Left ventricle myocardium inferior (tissue), 1 donor: Measurements from ENCODE around the gene NMRK2. TPM values are rescaled to one million over a fixed set of nuclear protein-coding genes. Genes with fewer than 3 reads are reported as not detected.

Experiments
- DNase-seq: peaks from one replicate; pipeline ENCODE4 v3.0.0-alpha.2; 2020
- H3K27ac ChIP-seq: fragments of 200-600 bp; replicated peaks from 2 replicates; pipeline ENCODE4 v1.8.0; 2021
- H3K27me3 ChIP-seq: fragments of 200-600 bp; 2 replicates; pipeline ENCODE4 v1.8.0; 2021; ENCODE audit warnings: low read depth
- H3K36me3 ChIP-seq: fragments of 200-600 bp; 2 replicates; pipeline ENCODE4 v1.8.0; 2021
- H3K4me1 ChIP-seq: fragments of 200-600 bp; 2 replicates; pipeline ENCODE4 v1.8.0; 2021
- H3K4me3 ChIP-seq: fragments of 200-600 bp; 2 replicates; pipeline ENCODE4 v1.8.0; 2021; ENCODE audit warnings: mild to moderate bottlenecking, moderate library complexity
- H3K9me3 ChIP-seq: fragments of 200-600 bp; replicated peaks from 2 replicates; pipeline ENCODE4 v1.8.0; 2021
- CTCF ChIP-seq: fragments of 200-600 bp; IDR thresholded peaks from 2 replicates; pipeline ENCODE4 v1.8.0; 2021; ENCODE audit warnings: antibody characterized with exemption, mild to moderate bottlenecking, borderline replicate concordance
- intact Hi-C: fragments of 100-400 bp; cut with micrococcal nuclease; formaldehyde crosslinking; loops from one replicate; pipeline ENCODE4 v1.11.0; 2022
- total RNA-seq: library from RNA; stranded (reverse); fragmentation: NEBNext Ultra II Directional; extraction: Animal tissue kit (Norgen Biotek cat#: 25700); gene quantifications from one replicate; pipeline ENCODE4 v1.2.1, GENCODE V29; 2021
- donor health status: DM: no; HTN: yes; CAD: no; lungs with severe emphysema.

Gene NMRK2
- total RNA-seq, 1 donor from 2014 or later, result 458 TPM

- Histone ChIP-seq H3K27me3 (no peaks in the 10 kb centered on the region), H3K9me3 (no peaks in the 10 kb centered on the region), H3K4me1 (peaks cover 70% of the 10 kb centered on the region), H3K36me3 (peaks cover 44% of the 10 kb centered on the region), H3K27ac (peak within 1 kb of the TSS; percentile 93), H3K4me3 (peak within 1 kb of the TSS; percentile 88)
- peak; percentile 90 for DNase-seq
- no peak for TF ChIP-seq CTCF
- intact Hi-C loops, result loop anchor here (10.0 kb wide), 1 partner anchor 150 kb away; no protein-coding TSS in a partner anchor
Measured at GRCh38 chr19:3984908-3985642, 52.2 kb downstream of the NMRK2 start, which contains the start of gene EEF2. EEF2 (minus strand) TSS chr19:3985463; CDS start chr19:3985380, 83 bp downstream.

- TF ChIP-seq CTCF, result no peak
- peak overlapping the region; percentile 88 for H3K4me3 ChIP-seq
- peaks cover 38% of the 10 kb centered on the region for H3K36me3 ChIP-seq
- no peak for DNase-seq
- H3K4me1 ChIP-seq, result peaks cover 70% of the 10 kb centered on the region
- H3K27ac ChIP-seq, result peak overlapping the region; percentile 93
- H3K9me3 ChIP-seq, result no peaks in the 10 kb centered on the region
- H3K27me3 ChIP-seq, result no peaks in the 10 kb centered on the region
- intact Hi-C loops, result loop anchor here (10.0 kb wide), 1 partner anchor 149 kb away; no protein-coding TSS in a partner anchor
Measured at GRCh38 chr19:3985643-3986259, 52.9 kb downstream of the NMRK2 start.

GRCh38 chr19:3986260-3987041 lies 53.6 kb downstream of the NMRK2 start:
- Histone ChIP-seq H3K9me3 (no peaks in the 10 kb centered on the region), H3K4me1 (peaks cover 65% of the 10 kb centered on the region), H3K27me3 (no peaks in the 10 kb centered on the region), H3K27ac (peak overlapping the region; percentile 93), H3K4me3 (peak overlapping the region; percentile 88), H3K36me3 (peaks cover 31% of the 10 kb centered on the region)
- no peak for DNase-seq
- peak; percentile 71 for TF ChIP-seq CTCF
- intact Hi-C loops, result loop anchor here (10.0 kb wide), 1 partner anchor 148 kb away; no protein-coding TSS in a partner anchor

- H3K4me1 ChIP-seq, result peaks cover 52% of the 10 kb centered on the region
- H3K27ac ChIP-seq, result peak overlapping the region; percentile 93
- H3K36me3 ChIP-seq, result peaks cover 17% of the 10 kb centered on the region
- peak; percentile 90 for TF ChIP-seq CTCF
- H3K4me3 ChIP-seq, result peak overlapping the region; percentile 88
- DNase-seq, result peak; percentile 90
- H3K27me3 ChIP-seq, result no peaks in the 10 kb centered on the region
- H3K9me3 ChIP-seq, result no peaks in the 10 kb centered on the region
- intact Hi-C loops, result loop anchor here (10.0 kb wide), 1 partner anchor 147 kb away; no protein-coding TSS in a partner anchor
Measured at GRCh38 chr19:3987619-3988371, 54.9 kb downstream of the NMRK2 start.

GRCh38 chr19:3990815-3991117 lies 57.9 kb downstream of the NMRK2 start:
- Histone ChIP-seq H3K27me3 (no peaks in the 10 kb centered on the region), H3K27ac (no peak overlapping the region), H3K4me1 (peaks cover 24% of the 10 kb centered on the region), H3K36me3 (no peaks in the 10 kb centered on the region), H3K4me3 (no peak overlapping the region), H3K9me3 (no peaks in the 10 kb centered on the region)
- intact Hi-C loops, result no loop called here
- no peak for DNase-seq
- TF ChIP-seq CTCF, result no peak
